Mesenteric fat pad (tissue), 1 donor: ENCODE data around the gene HM13. TPM values are rescaled to one million over a fixed set of nuclear protein-coding genes. Genes with fewer than 3 reads are reported as not detected.
"Not testable (repeated sequence)": the region's sequence is repeated elsewhere in the genome, so short reads cannot be mapped to it uniquely, and the experiment has no call there.

Source experiments
- DNase-seq: peaks from one replicate; pipeline ENCODE4 v3.0.0-alpha.2; 2020; ENCODE audit warnings: low spot score
- total RNA-seq: library from RNA; stranded (reverse); fragmentation: NEBNext Ultra II Directional; extraction: Animal tissue kit (Norgen Biotek cat#: 25700); gene quantifications from one replicate; pipeline ENCODE4 v1.2.1, GENCODE V29; 2021
- donor health status: DM: yes; HTN: yes; CAD: no.

Gene HM13
- total RNA-seq, 1 donor from 2014 or later: 186 TPM

GRCh38 chr20:31565699-31566318 is 51.6 kb downstream of the HM13 start:
- no peak for DNase-seq

DNA sequence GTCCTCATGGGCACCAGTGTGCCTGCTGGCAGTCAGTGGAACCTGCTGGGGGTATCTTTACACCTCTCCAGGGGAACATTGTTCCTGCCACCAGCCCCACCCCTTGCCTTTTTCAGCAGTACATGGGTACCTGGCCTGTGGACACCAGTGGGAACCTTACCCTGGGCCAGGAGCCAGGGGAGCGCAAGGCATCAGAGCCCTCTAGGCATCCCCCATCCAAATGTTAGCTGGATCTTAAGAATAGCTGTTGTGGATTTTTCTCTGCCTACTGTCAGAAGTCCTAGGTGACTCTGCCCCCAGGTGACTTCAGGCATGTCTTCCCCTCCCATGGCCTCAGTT is 52.0 kb downstream of the HM13 start:
- no peak for DNase-seq

- DNase-seq: no peak
These were observed 52.6 kb downstream of the HM13 start for GRCh38 chr20:31566658-31567379.

- no peak for DNase-seq
These were observed 53.1 kb downstream of the HM13 start for GRCh38 chr20:31567380-31567720.

DNA sequence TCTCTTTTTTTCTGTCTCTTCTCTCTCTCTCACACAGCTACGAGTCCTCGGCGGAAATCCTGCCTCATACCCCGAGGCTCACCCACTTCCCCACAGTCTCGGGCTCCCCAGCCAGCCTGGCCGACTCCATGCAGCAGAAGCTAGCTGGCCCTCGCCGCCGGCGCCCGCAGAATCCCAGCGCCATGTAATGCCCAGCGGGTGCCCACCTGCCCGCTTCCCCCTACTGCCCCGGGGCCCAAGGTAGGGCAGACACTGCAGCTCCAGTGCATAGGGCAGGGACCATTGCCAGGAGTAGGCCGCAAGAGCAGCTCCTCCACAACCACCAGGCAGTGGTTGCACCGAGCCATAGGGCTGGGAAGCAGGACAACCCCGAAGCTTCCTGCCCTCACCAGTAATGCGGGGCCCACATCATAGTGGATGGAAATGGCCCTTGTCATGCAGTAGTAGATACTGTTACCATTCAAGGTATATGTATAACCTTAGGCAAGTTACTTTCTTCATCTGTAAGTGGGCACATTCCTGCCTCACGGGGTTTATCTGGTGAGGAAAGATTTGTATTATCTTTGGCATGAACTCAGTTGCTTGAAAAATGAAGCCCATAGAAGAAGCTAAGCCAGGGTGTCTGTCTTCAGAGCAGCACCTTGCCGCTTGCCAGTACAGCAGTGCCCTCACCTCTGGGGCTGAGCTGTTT is 53.9 kb downstream of the HM13 start:
- no peak for DNase-seq

- DNase-seq: no peak
These were observed 54.5 kb downstream of the HM13 start for GRCh38 chr20:31568773-31569162.

GRCh38 chr20:31569163-31570020 is 55.1 kb downstream of the HM13 start:
- DNase-seq: no peak

- no peak for DNase-seq
These were observed 55.8 kb downstream of the HM13 start for GRCh38 chr20:31570021-31570463.

- DNase-seq: no peak
These were observed 56.7 kb downstream of the HM13 start for GRCh38 chr20:31570735-31571617.

GRCh38 chr20:31572042-31572700 is 57.9 kb downstream of the HM13 start:
- no peak for DNase-seq

- peak; percentile 98 for DNase-seq
These were observed 58.7 kb downstream of the HM13 start for GRCh38 chr20:31572701-31573554.

GRCh38 chr20:31573555-31574321 is 59.5 kb downstream of the HM13 start:
- no peak for DNase-seq

DNA sequence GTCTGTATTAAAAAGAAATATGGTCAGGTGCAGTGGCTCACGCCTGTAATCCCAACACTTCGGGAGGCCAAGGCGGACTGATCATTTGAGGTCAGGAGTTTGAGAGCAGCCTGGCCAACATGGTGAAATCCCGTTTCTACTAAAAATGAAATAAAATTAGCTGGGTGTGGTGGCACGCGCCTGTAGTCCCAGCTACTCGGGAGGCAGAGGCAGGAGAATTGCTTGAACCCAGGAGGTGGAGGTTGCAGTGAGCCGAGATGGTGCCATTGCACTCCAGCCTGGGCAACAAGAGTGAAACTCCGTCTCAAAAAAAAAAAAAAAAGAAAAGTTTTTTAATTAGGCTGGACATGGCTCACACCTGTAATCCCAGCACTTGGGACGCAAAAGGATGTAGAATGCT is 60.7 kb downstream of the HM13 start:
- DNase-seq: not testable (repeated sequence)

GRCh38 chr20:31576751-31577150 is 62.5 kb downstream of the HM13 start:
- no peak for DNase-seq

GRCh38 chr20:31577194-31577593 is 63.0 kb downstream of the HM13 start:
- no peak for DNase-seq

DNA sequence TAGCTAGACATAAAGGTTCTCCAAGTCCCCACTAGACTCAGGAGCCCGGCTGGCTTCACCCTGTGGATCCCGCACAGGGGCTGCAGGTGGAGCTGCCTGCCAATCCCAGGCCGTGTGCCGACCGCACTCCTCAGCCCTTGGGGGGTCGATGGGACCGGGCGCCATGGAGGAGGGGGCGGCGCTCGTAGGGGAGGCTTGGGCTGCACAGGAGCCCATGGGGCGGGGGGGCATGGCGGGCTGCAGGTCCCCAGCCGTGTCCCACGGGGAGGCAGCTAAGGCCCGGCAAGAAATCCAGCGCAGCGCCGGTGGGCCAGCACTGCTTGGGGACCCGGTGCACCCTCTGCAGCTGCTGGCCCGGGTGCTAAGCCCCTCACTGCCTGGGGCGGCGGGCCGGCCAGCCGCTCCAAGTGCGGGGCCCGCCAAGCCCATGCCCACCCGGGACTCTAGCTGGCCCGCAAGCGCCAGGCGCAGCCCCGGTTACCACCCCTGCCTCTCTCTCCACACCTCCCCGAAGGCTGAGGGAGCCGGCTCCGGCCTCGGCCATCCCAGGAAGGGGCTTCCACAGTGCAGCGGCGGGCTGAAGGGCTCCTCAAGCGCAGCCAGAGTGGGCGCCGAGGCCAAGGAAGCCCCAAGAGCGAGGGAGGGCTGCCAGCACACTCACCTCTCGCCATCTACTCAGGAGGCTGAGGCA is 64.4 kb downstream of the HM13 start:
- DNase-seq: no peak

- DNase-seq: no peak
These were observed 65.0 kb downstream of the HM13 start for GRCh38 chr20:31579245-31579644.
